Measurements from ENCODE around the gene SERP2. TPM values are rescaled to one million over a fixed set of nuclear protein-coding genes. Genes with fewer than 3 reads are reported as not detected.

The SERP2 gene
- total RNA-seq, 1 donor from 2014 or later = 2.4 TPM

Other genes starting within 250 kb of the SERP2 start
- gene TSC22D1, start 202.5 kb downstream of the SERP2 start, total RNA-seq = 96.2 and 105 TPM in 2 replicates